Osteoblast (primary cell): Measurements from ENCODE around the gene BCL2L15. TPM values are rescaled to one million over a fixed set of nuclear protein-coding genes. Genes with fewer than 3 reads are reported as not detected.

Source experiments
- DNase-seq: peaks from one replicate; pipeline ENCODE4 v3.0.0; 2011; ENCODE audit warnings: low spot score, mixed read lengths; ENCODE audit not compliant: insufficient read length; ENCODE audit errors: missing footprints
- H2AFZ ChIP-seq: 2 replicates; pipeline ENCODE4 v1.6.0; 2011; ENCODE audit warnings: mild to moderate bottlenecking, low read length
- H3K27ac ChIP-seq: 2 replicates; pipeline ENCODE4 v1.5.1; 2011; ENCODE audit warnings: mild to moderate bottlenecking, low read depth, low read length, moderate library complexity
- H3K27me3 ChIP-seq: 2 replicates; pipeline ENCODE4 v1.6.0; 2012; ENCODE audit warnings: mild to moderate bottlenecking, control low read depth, inconsistent platforms, low read length, moderate library complexity; ENCODE audit not compliant: insufficient read depth
- H3K36me3 ChIP-seq: 2 replicates; pipeline ENCODE4 v1.5.1; 2011; ENCODE audit warnings: mild to moderate bottlenecking, low read length, control low read depth, moderate library complexity; ENCODE audit not compliant: insufficient read depth
- H3K4me1 ChIP-seq: 2 replicates; pipeline ENCODE4 v1.5.1; 2011; ENCODE audit warnings: mild to moderate bottlenecking, low read length, control low read depth, moderate library complexity; ENCODE audit not compliant: insufficient read depth
- H3K4me2 ChIP-seq: 2 replicates; pipeline ENCODE4 v1.6.0; 2011; ENCODE audit warnings: mild to moderate bottlenecking, low read length; ENCODE audit not compliant: insufficient read depth
- H3K4me3 ChIP-seq: fragments of 200-600 bp; sonication (generic); 3 replicates; pipeline ENCODE4 v1.5.1; 2012; ENCODE audit warnings: mild to moderate bottlenecking, low read length, inconsistent platforms; ENCODE audit not compliant: insufficient read depth
- H3K79me2 ChIP-seq: 2 replicates; pipeline ENCODE4 v1.6.0; 2012; ENCODE audit warnings: mild to moderate bottlenecking, low read length, control low read depth, inconsistent platforms; ENCODE audit not compliant: insufficient read depth
- H3K9me3 ChIP-seq: 2 replicates; pipeline ENCODE4 v1.5.1; 2011; ENCODE audit warnings: low read depth, low read length, control low read depth
- H4K20me1 ChIP-seq: 2 replicates; pipeline ENCODE4 v1.6.0; 2012; ENCODE audit warnings: mild to moderate bottlenecking, low read length, control low read depth; ENCODE audit not compliant: insufficient read depth
- total RNA-seq: library from RNA; depleted of rRNA; stranded (reverse); fragments of >200 nt; gene quantifications from 2 replicates; pipeline ENCODE4 v1.2.3, GENCODE V29; 2012
- TF ChIP-seq, protein P1 (sequence below): IDR thresholded peaks from 2 replicates; pipeline ENCODE4 v1.5.1; 2011; ENCODE audit warnings: mild to moderate bottlenecking, low read depth, low read length, moderate library complexity; ENCODE audit errors: extremely low read depth

BCL2L15 gene
- total RNA-seq, 1 donor, result 0.36 TPM

DNA sequence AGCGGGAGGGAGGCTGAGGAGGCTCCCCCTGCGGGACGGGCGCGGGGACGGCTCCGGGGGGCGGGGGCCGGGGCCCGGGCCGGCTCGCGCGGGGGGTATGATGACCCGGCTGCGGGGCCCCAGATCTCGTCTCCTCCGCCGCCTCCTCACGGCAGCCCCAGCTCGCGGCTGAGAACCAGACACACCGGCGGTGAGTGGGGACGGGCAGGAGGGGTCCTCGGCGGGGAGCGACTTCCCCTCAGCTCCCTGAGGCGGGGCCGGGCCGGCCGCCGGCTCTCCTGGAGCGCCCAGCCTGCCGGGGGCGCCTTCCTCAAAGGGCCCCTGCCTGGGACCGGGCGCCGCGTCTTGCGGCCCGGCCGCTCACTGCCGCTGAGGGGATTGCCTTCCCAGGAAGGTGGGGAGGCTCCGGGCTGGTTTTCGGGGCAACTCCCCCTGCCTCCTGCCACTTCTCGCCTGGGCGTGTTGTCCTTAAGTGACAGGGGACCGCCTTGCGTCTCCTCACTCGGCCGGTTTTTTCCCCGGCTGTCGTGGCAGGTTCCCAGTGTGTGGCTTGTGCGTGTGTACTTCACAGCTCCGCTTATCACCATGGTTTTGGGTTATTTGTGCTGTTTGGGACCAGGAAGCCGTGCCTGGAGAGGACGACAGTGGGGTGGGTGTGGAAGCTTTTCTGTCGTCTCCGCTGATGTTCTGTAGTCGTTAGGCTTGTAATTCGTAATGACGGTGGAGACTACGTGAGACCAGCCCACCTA is 42.5 kb upstream of the BCL2L15 start:
- Histone ChIP-seq H3K27me3 (no peaks in the 10 kb centered on the region), H3K9me3 (no peaks in the 10 kb centered on the region), H2AFZ (peak overlapping the region; percentile 73), H3K4me1 (peaks cover 26% of the 10 kb centered on the region), H3K4me3 (peak overlapping the region; percentile 98), H3K36me3 (peaks cover 3% of the 10 kb centered on the region), H3K79me2 (peaks cover 53% of the 10 kb centered on the region), H4K20me1 (peaks cover 44% of the 10 kb centered on the region), H3K4me2 (peak overlapping the region; percentile 95), H3K27ac (peak overlapping the region; percentile 92)
- DNase-seq, result peak; percentile 88
- TF ChIP-seq, protein P1, sequence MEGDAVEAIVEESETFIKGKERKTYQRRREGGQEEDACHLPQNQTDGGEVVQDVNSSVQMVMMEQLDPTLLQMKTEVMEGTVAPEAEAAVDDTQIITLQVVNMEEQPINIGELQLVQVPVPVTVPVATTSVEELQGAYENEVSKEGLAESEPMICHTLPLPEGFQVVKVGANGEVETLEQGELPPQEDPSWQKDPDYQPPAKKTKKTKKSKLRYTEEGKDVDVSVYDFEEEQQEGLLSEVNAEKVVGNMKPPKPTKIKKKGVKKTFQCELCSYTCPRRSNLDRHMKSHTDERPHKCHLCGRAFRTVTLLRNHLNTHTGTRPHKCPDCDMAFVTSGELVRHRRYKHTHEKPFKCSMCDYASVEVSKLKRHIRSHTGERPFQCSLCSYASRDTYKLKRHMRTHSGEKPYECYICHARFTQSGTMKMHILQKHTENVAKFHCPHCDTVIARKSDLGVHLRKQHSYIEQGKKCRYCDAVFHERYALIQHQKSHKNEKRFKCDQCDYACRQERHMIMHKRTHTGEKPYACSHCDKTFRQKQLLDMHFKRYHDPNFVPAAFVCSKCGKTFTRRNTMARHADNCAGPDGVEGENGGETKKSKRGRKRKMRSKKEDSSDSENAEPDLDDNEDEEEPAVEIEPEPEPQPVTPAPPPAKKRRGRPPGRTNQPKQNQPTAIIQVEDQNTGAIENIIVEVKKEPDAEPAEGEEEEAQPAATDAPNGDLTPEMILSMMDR, result no peak

DNA sequence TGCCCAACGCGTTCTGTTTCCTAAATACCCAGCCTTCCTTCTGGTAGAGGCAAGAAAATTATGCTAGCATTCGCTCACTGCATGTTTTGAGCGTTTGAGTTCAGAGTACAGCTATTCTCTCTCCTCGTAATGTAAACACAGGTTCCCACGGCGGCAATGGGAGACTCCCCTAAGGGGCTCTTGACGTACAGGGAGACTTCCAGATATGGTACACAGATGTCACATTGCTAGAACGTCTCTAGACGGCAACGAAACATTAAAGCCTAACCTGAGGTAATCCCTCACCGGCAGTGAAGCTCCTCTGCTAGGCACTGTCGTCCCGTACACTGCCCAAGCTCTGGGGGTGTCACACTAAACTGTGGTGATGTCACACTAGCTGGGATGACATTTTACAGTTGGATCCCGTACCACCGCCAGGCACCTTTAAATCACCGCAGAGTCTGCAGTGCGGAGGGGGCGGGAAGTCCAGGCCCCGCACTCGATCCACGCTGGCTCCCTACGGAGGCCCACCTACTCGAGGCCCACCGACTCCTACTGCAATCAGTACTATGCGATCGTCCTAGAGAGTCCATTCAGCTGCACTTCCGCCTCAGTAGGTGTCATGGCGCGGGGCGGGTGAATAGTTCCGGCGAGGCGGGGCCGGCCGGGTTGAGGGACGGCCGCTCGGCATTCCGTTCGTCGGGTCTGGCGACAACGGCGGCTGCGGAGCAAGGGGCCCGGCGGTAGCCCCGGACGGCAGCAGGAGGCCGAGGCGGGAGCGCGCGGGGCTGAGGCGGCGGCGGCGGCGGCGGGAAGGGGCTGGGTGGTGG is 41.8 kb upstream of the BCL2L15 start, which contains the start of gene HIPK1:
HIPK1 (plus strand) TSS at position 384 of the 809 bp plus-strand sequence.
- TF ChIP-seq, protein P1, result no peak
- Histone ChIP-seq H3K4me2 (peak within 1 kb of the TSS; percentile 95), H3K27ac (peak within 1 kb of the TSS; percentile 95), H3K36me3 (peaks cover 3% of the 10 kb centered on the region), H3K27me3 (no peaks in the 10 kb centered on the region), H3K4me1 (peaks cover 26% of the 10 kb centered on the region), H3K4me3 (peak within 1 kb of the TSS; percentile 98), H3K79me2 (peaks cover 45% of the 10 kb centered on the region), H4K20me1 (peaks cover 37% of the 10 kb centered on the region), H3K9me3 (no peaks in the 10 kb centered on the region), H2AFZ (peak within 1 kb of the TSS; percentile 97)
- peak; percentile 95 for DNase-seq

DNA sequence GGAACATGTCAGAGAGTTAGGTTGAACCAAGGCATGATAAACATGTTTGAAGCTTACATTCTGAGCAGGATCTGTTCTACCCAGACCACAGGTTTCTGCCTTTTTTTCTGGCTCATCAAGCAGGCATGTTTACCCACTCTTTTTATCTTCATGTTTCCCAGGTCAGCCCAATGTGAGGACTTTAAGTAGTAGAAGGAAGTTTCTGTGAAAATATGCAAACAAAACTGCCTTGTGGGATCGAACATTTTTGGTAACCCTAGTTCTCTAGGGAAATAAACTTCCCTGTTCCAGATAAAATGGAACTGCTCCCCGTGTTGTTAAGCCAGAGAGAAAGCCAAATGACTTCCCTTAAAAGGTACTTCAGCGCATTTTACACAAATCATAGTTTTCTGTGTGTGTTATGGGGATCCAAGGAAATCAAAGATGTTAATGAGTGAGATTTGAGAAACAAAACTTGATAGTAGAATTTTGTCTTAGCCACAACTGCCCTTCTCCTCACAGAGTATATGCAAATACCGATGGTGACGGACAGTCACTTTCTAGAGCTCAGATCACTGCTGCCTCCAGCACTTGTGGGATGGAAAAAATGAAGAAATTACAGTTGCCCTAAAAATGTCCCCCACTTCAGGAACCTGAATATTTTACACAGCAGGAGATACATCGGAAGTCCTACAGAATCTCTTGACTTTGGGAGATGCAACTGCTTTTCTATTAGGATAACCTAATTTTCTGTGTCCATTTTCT is 41.0 kb upstream of the BCL2L15 start:
- Histone ChIP-seq H3K4me3 (peak overlapping the region; percentile 98), H4K20me1 (peaks cover 29% of the 10 kb centered on the region), H2AFZ (peak overlapping the region; percentile 97), H3K79me2 (peaks cover 38% of the 10 kb centered on the region), H3K27me3 (no peaks in the 10 kb centered on the region), H3K27ac (peak overlapping the region; percentile 95), H3K4me1 (peaks cover 26% of the 10 kb centered on the region), H3K9me3 (no peaks in the 10 kb centered on the region), H3K36me3 (peaks cover 3% of the 10 kb centered on the region), H3K4me2 (peak overlapping the region; percentile 88)
- TF ChIP-seq, protein P1, result no peak
- DNase-seq, result peak; percentile 87
